ENCODE results near the gene SLC25A6.
"Not testable (repeated sequence)": the region's sequence is repeated elsewhere in the genome, so short reads cannot be mapped to it uniquely, and the experiment has no call there.

SLC25A6 gene

GRCh38 chrX:1391707-1392375, at the start of gene SLC25A6:
Gene SLC25A6, minus strand, starts transcription at chrX:1392113. Its CDS starts 104 bp downstream, at chrX:1392009.
- no peak for DNase-seq

- no peak for DNase-seq
Observed at GRCh38 chrX:1440506-1440905, 48.6 kb upstream of the SLC25A6 start.

- DNase-seq, result no peak
Observed at GRCh38 chrX:1435241-1435895, 43.5 kb upstream of the SLC25A6 start.

- DNase-seq, result no peak
Observed at GRCh38 chrX:1434871-1435240, 42.9 kb upstream of the SLC25A6 start.

GRCh38 chrX:1433646-1434357, 41.9 kb upstream of the SLC25A6 start:
- no peak for DNase-seq

GRCh38 chrX:1430451-1430850, 38.5 kb upstream of the SLC25A6 start:
- no peak for DNase-seq

GRCh38 chrX:1427756-1428155, 35.8 kb upstream of the SLC25A6 start:
- DNase-seq, result no peak

- not testable (repeated sequence) for DNase-seq
Observed at GRCh38 chrX:1426321-1426720, 34.4 kb upstream of the SLC25A6 start.

GRCh38 chrX:1425381-1425780, 33.5 kb upstream of the SLC25A6 start:
- DNase-seq, result no peak

- DNase-seq, result no peak
Observed at GRCh38 chrX:1424147-1424851, 32.4 kb upstream of the SLC25A6 start.

- DNase-seq, result no peak
Observed at GRCh38 chrX:1423215-1423614, 31.3 kb upstream of the SLC25A6 start.

- DNase-seq, result no peak
Observed at GRCh38 chrX:1422135-1422465, 30.2 kb upstream of the SLC25A6 start.

- no peak for DNase-seq
Observed at GRCh38 chrX:1421433-1422134, 29.7 kb upstream of the SLC25A6 start.

- DNase-seq, result no peak
Observed at GRCh38 chrX:1420371-1420770, 28.5 kb upstream of the SLC25A6 start.

GRCh38 chrX:1419545-1420355, 27.8 kb upstream of the SLC25A6 start:
- DNase-seq, result no peak

GRCh38 chrX:1418901-1419544, 27.1 kb upstream of the SLC25A6 start:
- no peak for DNase-seq

- no peak for DNase-seq
Observed at GRCh38 chrX:1417921-1418771, 26.2 kb upstream of the SLC25A6 start.

- DNase-seq, result no peak
Observed at GRCh38 chrX:1416965-1417760, 25.2 kb upstream of the SLC25A6 start.

- DNase-seq, result no peak
Observed at GRCh38 chrX:1416327-1416784, 24.4 kb upstream of the SLC25A6 start.

All from bone marrow (tissue), 2 donors.